ENCODE measurements around the gene PVALB.

Gene PVALB

GRCh38 chr22:36806835-36807234 is 10.0 kb downstream of the PVALB start:
- Histone ChIP-seq H3K27ac (no peak overlapping the region), H3K4me3 (no peak overlapping the region)
- TF ChIP-seq CTCF (IDR thresholded peaks at IDR 0.05), result no peak
- no peak for DNase-seq (ENCODE audit: low spot score)

GRCh38 chr22:36803358-36803757 is 13.5 kb downstream of the PVALB start:
- no peak overlapping the region for H3K27ac ChIP-seq
- no peak for DNase-seq (ENCODE audit: low spot score)
- no peak for TF ChIP-seq CTCF (IDR thresholded peaks at IDR 0.05)
- H3K4me3 ChIP-seq, result no peak overlapping the region

GRCh38 chr22:36798674-36799066 is 18.2 kb downstream of the PVALB start:
- H3K4me3 ChIP-seq, result no peak overlapping the region
- no peak overlapping the region for H3K27ac ChIP-seq
- DNase-seq (ENCODE audit: low spot score), result no peak
- no peak for TF ChIP-seq CTCF (IDR thresholded peaks at IDR 0.05)

GRCh38 chr22:36797911-36798673 is 18.7 kb downstream of the PVALB start:
- no peak for DNase-seq (ENCODE audit: low spot score)
- no peak overlapping the region for H3K27ac ChIP-seq
- TF ChIP-seq CTCF (IDR thresholded peaks at IDR 0.05), result no peak
- no peak overlapping the region for H3K4me3 ChIP-seq

- no peak for DNase-seq (ENCODE audit: low spot score)
- Histone ChIP-seq H3K4me3 (no peak overlapping the region), H3K27ac (no peak overlapping the region)
- TF ChIP-seq CTCF (IDR thresholded peaks at IDR 0.05), result no peak
These were observed 19.5 kb downstream of the PVALB start for GRCh38 chr22:36797374-36797773.

GRCh38 chr22:36796552-36797175 is 20.2 kb downstream of the PVALB start:
- no peak overlapping the region for H3K4me3 ChIP-seq
- no peak for TF ChIP-seq CTCF (IDR thresholded peaks at IDR 0.05)
- no peak overlapping the region for H3K27ac ChIP-seq
- DNase-seq (ENCODE audit: low spot score), result no peak

- no peak overlapping the region for H3K4me3 ChIP-seq
- no peak for TF ChIP-seq CTCF (IDR thresholded peaks at IDR 0.05)
These were observed 21.2 kb downstream of the PVALB start for GRCh38 chr22:36795633-36796032.

More at GRCh38 chr22:36795633-36796032, 21.2 kb downstream of the PVALB start:
- no peak for DNase-seq (ENCODE audit: low spot score)
- no peak overlapping the region for H3K27ac ChIP-seq
